HepG2 (cell line): ENCODE measurements around the gene CAPN8. TPM values are rescaled to one million over a fixed set of nuclear protein-coding genes. Genes with fewer than 3 reads are reported as not detected.

Experiments
- ATAC-seq: fragments of 200-7000 bp; cut with Tn5 transposase; 3 replicates; pipeline ENCODE4 v1.9.1; 2020; ENCODE audit warnings: mild to moderate bottlenecking, moderate library complexity
- BruUV-seq: library from RNA; stranded (reverse); fragments of 400-500 nt; replicated peaks from 2 replicates; lab custom pipeline; 2021; lab: Mats Ljungman, UMichigan
- CTCF ChIA-PET: fragments of 300-600 bp; formaldehyde crosslinking; extraction: SDS; loops from one replicate; lab custom pipeline; 2021; ENCODE audit warnings: low total read pairs, inconsistent platforms, low intra/inter-chr PET ratio; lab: Yijun Ruan, JAX
- POLR2A ChIA-PET: fragments of 350-600 bp; sonication (Branson Sonifier 250); formaldehyde crosslinking; loops from one replicate; lab custom pipeline; 2020; ENCODE audit warnings: antibody characterized with exemption, inconsistent platforms; lab: Yijun Ruan, JAX
- DNase-seq: peaks from one replicate; pipeline ENCODE4 v3.0.0-alpha.2; 2015; ENCODE audit warnings: low spot score
- FAIRE-seq: peaks from 3 replicates; lab custom pipeline; 2011; peaks lifted over from hg19 to GRCh38; lab: Jason Lieb, UNC
- H2AFZ ChIP-seq: one replicate; pipeline ENCODE4 v1.6.1; 2011; ENCODE audit warnings: low read length, inconsistent platforms
- H3K27ac ChIP-seq: fragments of 300-600 bp; 3 replicates; pipeline ENCODE4 v1.8.0; 2011; ENCODE audit warnings: mixed run types, mild to moderate bottlenecking, mixed read lengths, low read length, inconsistent platforms; ENCODE audit not compliant: insufficient read depth; ENCODE audit errors: extremely low read length
- H3K27me3 ChIP-seq, 2 experiments: fragments of 200-600 bp in 1 of 2; 2 replicates in 1 of 2; 3 replicates in 1 of 2; pipeline versions ENCODE4 v1.6.0 to v1.8.0; 2011; ENCODE audit warnings: low read length in 2 of 2, mild to moderate bottlenecking in 2 of 2, moderate library complexity in 2 of 2, inconsistent platforms in 1 of 2; ENCODE audit not compliant: insufficient read depth in 2 of 2, control insufficient read depth in 1 of 2
- H3K36me3 ChIP-seq, 2 experiments: fragments of 200-600 bp in 1 of 2; replicated peaks in 1 of 2; 2 replicates in 1 of 2; 3 replicates in 1 of 2; pipeline versions ENCODE4 v1.5.1 to v1.8.0; 2011; ENCODE audit warnings: low read length in 2 of 2, inconsistent platforms in 1 of 2; ENCODE audit not compliant: insufficient read depth in 2 of 2, control insufficient read depth in 1 of 2
- H3K4me1 ChIP-seq: 2 replicates; pipeline ENCODE4 v1.5.1; 2012; ENCODE audit warnings: low read length, inconsistent platforms; ENCODE audit not compliant: insufficient read depth
- H3K4me2 ChIP-seq: 2 replicates; pipeline ENCODE4 v1.6.0; 2011; ENCODE audit warnings: low read depth, low read length, inconsistent platforms
- H3K4me3 ChIP-seq, 3 experiments: fragments of 200-600 bp in 1 of 3; sonication (generic), shearing (Covaris generic) in 1 of 3; replicated peaks in 1 of 3; 2 replicates each; pipeline ENCODE4 v1.5.1; 2011 to 2016; ENCODE audit warnings: low read length in 3 of 3, inconsistent platforms in 2 of 3, low read depth in 2 of 3, mild to moderate bottlenecking in 2 of 3, control low read depth in 1 of 3, mixed read lengths in 1 of 3; ENCODE audit not compliant: insufficient read depth in 1 of 3
- H3K79me2 ChIP-seq: one replicate; pipeline ENCODE4 v1.6.1; 2011; ENCODE audit warnings: low read length, inconsistent platforms; ENCODE audit not compliant: insufficient read depth
- H3K9ac ChIP-seq: 2 replicates; pipeline ENCODE4 v1.6.0; 2011; ENCODE audit warnings: mild to moderate bottlenecking, low read depth, low read length, inconsistent platforms; ENCODE audit not compliant: insufficient read depth
- H3K9me3 ChIP-seq: 2 replicates; pipeline ENCODE4 v1.5.1; 2012; ENCODE audit warnings: mild to moderate bottlenecking, low read length
- H4K20me1 ChIP-seq: 2 replicates; pipeline ENCODE4 v1.6.0; 2011; ENCODE audit warnings: inconsistent platforms, mild to moderate bottlenecking, low read length, moderate library complexity; ENCODE audit not compliant: insufficient read depth
- KMT2B ChIP-seq: IDR thresholded peaks from 2 replicates; pipeline ENCODE4 v1.6.1; 2016; ENCODE audit warnings: missing genetic modification reagents, missing compliant biosample characterization
- MTA3 ChIP-seq: sonication (generic); formaldehyde crosslinking; IDR thresholded peaks from 2 replicates; pipeline ENCODE4 v1.4.0; 2020; ENCODE audit warnings: missing genetic modification reagents
- PITX1 ChIP-seq: sonication (generic); formaldehyde crosslinking; IDR thresholded peaks from 2 replicates; pipeline ENCODE4 v1.5.1; 2020; ENCODE audit warnings: mild to moderate bottlenecking, missing genetic modification reagents
- SALL2 ChIP-seq: sonication (generic); formaldehyde crosslinking; IDR thresholded peaks from 2 replicates; pipeline ENCODE4 v1.8.1; 2023; ENCODE audit warnings: mild to moderate bottlenecking, missing genetic modification reagents, inconsistent platforms
- SPEN ChIP-seq: sonication (generic); formaldehyde crosslinking; IDR thresholded peaks from 2 replicates; pipeline ENCODE4 v1.5.1; 2020; ENCODE audit warnings: low read depth, mild to moderate bottlenecking, missing genetic modification reagents
- SRSF4 ChIP-seq: fragments of 200-400 bp; formaldehyde crosslinking; IDR thresholded peaks from one replicate; pipeline ENCODE4 v1.6.1; 2018; ENCODE audit warnings: mild to moderate bottlenecking, low read depth, low read length, moderate library complexity; ENCODE audit not compliant: poor library complexity, severe bottlenecking
- ZBTB38 ChIP-seq: sonication (generic); formaldehyde crosslinking; IDR thresholded peaks from 2 replicates; pipeline ENCODE4 v1.5.1; 2020; ENCODE audit warnings: mild to moderate bottlenecking, missing genetic modification reagents
- ZNF562 ChIP-seq: sonication (generic); formaldehyde crosslinking; IDR thresholded peaks from 2 replicates; pipeline ENCODE4 v1.8.0; 2022; ENCODE audit warnings: missing genetic modification reagents, borderline replicate concordance
- WGBS: methylation state at CpG from one replicate; pipeline ENCODE4 v1.1.6; 2017; ENCODE audit warnings: low lambda C conversion rate; 5-methylcytosine and 5-hydroxymethylcytosine counted together
- in situ Hi-C: cut with HindIII; loops from 2 replicates; pipeline ENCODE4 v1.10.0; 2017; ENCODE audit warnings: low pct_unique_long_range_greater_than_20kb; ENCODE audit not compliant: extremely low pct_ligation_motif_present
- intact Hi-C: fragments of 100-400 bp; cut with micrococcal nuclease; formaldehyde crosslinking; loops from one replicate; pipeline ENCODE4 v1.10.0; 2022; ENCODE audit not compliant: unreplicated experiment
- polyA plus RNA-seq, 8 experiments: library from polyadenylated mRNA; depleted of rRNA in 3 of 8; stranded (reverse) in 7 of 8; unstranded in 1 of 8; fragments of >200 nt; fragmentation: Illumina TruSeq in 4 of 8; extraction: Trizol in 4 of 8; gene quantifications; 2 replicates each; pipeline versions ENCODE4 v1.2.1 to v1.2.3, GENCODE V29; 2011 to 2016; ENCODE audit warnings: low read depth in 4 of 8, missing spikeins in 1 of 8, mixed read lengths in 1 of 8; ENCODE audit not compliant: insufficient read depth in 1 of 8
- total RNA-seq, 5 experiments: library from RNA; depleted of rRNA; stranded (reverse); fragments of >200 nt; fragmentation: Illumina TruSeq; extraction: Trizol; gene quantifications; 2 replicates each; pipeline ENCODE4 v1.2.3, GENCODE V29; 2016; ENCODE audit warnings: low read depth in 1 of 5
- TF ChIP-seq, protein P1 (sequence below): sonication (generic); formaldehyde crosslinking; IDR thresholded peaks from 2 replicates; pipeline ENCODE4 v1.9.0; 2021; ENCODE audit warnings: missing genetic modification reagents, borderline replicate concordance
- TF ChIP-seq, protein P2 (sequence below): sonication (generic); formaldehyde crosslinking; IDR thresholded peaks from 2 replicates; pipeline ENCODE4 v1.5.0; 2020; ENCODE audit warnings: mild to moderate bottlenecking, missing genetic modification reagents, borderline replicate concordance

Gene CAPN8
- total and polyA plus RNA-seq, 2 of the 13 experiments (the other 11 are each of a cell fraction or from before 2014, with no cell fraction given): 0.20 to 0.25 TPM

DNA sequence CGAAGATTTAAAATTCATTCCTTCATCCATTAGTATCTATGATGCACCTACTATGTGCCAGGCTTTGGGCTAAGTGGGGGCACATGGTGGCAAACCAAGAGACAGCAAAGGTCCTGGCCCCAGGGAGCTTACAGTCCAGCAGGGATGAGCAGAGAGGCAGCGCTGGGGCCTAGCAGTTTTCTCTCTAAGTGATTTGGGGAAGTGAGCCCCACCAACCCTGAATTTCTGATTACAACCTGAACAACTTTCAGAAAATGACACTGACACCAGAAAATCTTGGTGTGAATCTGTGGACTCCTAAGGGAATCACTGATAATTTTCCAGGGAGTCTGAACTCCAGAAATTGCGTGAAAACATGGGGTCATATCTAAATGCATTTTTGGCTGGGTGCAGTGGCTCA lies 111.5 kb downstream of the CAPN8 start:
- Histone ChIP-seq H3K4me2 (no peak overlapping the region), H4K20me1 (no peaks in the 10 kb centered on the region), H3K4me1 (no peaks in the 10 kb centered on the region), H3K9me3 (no peaks in the 10 kb centered on the region), H3K4me3 (no peak overlapping the region), H3K9ac (no peak overlapping the region), H3K79me2 (no peaks in the 10 kb centered on the region), H3K27me3 (peaks cover 0 to 7% of the 10 kb centered on the region in 2 experiments; a peak in 1 of 5 replicates), H3K27ac (no peak overlapping the region), H2AFZ (no peak overlapping the region), H3K36me3 (no peaks in the 10 kb centered on the region)
- ChIA-PET POLR2A (no interaction called here), CTCF (interaction anchor here (4.0 kb wide), 1 partner anchor 116 kb away, joined by 20 read pairs; no protein-coding TSS in a partner anchor)
- WGBS: 0% methylated on average over 3 of the region's 3 CpGs
- in situ Hi-C loops: no loop called here
- intact Hi-C loops: no loop called here
- DNase-seq: no peak
- no TSS peak for BruUV-seq
- FAIRE-seq: no peak
- ATAC-seq: no peak
- TF ChIP-seq SRSF4 (no peak), PITX1 (CRISPR knock-in tag) (no peak), SALL2 (CRISPR knock-in tag) (no peak), SPEN (CRISPR knock-in tag) (no peak), MTA3 (CRISPR knock-in tag) (no peak), ZNF562 (CRISPR knock-in tag) (no peak), ZBTB38 (no peak), KMT2B (CRISPR knock-in tag) (no peak)
- TF ChIP-seq, protein P1, sequence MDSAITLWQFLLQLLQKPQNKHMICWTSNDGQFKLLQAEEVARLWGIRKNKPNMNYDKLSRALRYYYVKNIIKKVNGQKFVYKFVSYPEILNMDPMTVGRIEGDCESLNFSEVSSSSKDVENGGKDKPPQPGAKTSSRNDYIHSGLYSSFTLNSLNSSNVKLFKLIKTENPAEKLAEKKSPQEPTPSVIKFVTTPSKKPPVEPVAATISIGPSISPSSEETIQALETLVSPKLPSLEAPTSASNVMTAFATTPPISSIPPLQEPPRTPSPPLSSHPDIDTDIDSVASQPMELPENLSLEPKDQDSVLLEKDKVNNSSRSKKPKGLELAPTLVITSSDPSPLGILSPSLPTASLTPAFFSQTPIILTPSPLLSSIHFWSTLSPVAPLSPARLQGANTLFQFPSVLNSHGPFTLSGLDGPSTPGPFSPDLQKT (CRISPR knock-in tag): no peak
- TF ChIP-seq, protein P2, sequence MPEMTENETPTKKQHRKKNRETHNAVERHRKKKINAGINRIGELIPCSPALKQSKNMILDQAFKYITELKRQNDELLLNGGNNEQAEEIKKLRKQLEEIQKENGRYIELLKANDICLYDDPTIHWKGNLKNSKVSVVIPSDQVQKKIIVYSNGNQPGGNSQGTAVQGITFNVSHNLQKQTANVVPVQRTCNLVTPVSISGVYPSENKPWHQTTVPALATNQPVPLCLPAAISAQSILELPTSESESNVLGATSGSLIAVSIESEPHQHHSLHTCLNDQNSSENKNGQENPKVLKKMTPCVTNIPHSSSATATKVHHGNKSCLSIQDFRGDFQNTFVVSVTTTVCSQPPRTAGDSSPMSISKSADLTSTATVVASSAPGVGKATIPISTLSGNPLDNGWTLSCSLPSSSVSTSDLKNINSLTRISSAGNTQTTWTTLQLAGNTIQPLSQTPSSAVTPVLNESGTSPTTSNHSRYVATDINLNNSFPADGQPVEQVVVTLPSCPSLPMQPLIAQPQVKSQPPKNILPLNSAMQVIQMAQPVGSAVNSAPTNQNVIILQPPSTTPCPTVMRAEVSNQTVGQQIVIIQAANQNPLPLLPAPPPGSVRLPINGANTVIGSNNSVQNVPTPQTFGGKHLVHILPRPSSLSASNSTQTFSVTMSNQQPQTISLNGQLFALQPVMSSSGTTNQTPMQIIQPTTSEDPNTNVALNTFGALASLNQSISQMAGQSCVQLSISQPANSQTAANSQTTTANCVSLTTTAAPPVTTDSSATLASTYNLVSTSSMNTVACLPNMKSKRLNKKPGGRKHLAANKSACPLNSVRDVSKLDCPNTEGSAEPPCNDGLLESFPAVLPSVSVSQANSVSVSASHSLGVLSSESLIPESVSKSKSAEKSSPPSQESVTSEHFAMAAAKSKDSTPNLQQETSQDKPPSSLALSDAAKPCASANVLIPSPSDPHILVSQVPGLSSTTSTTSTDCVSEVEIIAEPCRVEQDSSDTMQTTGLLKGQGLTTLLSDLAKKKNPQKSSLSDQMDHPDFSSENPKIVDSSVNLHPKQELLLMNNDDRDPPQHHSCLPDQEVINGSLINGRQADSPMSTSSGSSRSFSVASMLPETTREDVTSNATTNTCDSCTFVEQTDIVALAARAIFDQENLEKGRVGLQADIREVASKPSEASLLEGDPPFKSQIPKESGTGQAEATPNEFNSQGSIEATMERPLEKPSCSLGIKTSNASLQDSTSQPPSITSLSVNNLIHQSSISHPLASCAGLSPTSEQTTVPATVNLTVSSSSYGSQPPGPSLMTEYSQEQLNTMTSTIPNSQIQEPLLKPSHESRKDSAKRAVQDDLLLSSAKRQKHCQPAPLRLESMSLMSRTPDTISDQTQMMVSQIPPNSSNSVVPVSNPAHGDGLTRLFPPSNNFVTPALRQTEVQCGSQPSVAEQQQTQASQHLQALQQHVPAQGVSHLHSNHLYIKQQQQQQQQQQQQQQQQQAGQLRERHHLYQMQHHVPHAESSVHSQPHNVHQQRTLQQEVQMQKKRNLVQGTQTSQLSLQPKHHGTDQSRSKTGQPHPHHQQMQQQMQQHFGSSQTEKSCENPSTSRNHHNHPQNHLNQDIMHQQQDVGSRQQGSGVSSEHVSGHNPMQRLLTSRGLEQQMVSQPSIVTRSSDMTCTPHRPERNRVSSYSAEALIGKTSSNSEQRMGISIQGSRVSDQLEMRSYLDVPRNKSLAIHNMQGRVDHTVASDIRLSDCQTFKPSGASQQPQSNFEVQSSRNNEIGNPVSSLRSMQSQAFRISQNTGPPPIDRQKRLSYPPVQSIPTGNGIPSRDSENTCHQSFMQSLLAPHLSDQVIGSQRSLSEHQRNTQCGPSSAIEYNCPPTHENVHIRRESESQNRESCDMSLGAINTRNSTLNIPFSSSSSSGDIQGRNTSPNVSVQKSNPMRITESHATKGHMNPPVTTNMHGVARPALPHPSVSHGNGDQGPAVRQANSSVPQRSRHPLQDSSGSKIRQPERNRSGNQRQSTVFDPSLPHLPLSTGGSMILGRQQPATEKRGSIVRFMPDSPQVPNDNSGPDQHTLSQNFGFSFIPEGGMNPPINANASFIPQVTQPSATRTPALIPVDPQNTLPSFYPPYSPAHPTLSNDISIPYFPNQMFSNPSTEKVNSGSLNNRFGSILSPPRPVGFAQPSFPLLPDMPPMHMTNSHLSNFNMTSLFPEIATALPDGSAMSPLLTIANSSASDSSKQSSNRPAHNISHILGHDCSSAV (CRISPR knock-in tag): no peak
